ENCODE data around the gene CAB39L. TPM values are rescaled to one million over a fixed set of nuclear protein-coding genes. Genes with fewer than 3 reads are reported as not detected.

Gene CAB39L
- total RNA-seq, 3 donors from 2014 or later, result 8.5 to 87.2 (median 9.6) TPM

DNA sequence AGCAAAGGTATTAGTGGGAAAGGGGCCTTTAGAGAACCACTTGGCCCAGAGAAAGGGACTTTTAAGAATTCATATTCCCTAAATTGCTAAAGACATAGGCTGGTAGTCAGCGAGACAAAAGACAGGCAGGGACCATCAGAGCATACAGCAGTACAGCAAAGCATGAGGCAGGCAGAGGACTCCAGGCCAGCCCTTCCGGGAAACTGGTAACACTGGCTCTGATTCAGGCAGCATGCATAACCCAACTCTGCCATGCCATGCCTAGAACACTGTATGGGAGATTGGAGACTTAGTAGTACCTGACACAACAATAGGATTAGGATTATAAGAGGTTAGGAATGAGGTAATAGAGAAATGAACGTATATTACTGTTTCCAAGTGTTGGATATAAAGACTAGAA lies 34.9 kb downstream of the CAB39L start:
- Histone ChIP-seq H3K4me3 (no peak overlapping the region), H3K9me3 (no peaks in the 10 kb centered on the region), H3K36me3 (ENCODE audit: low read depth) (no peaks in the 10 kb centered on the region), H3K4me1 (ENCODE audit: low read depth) (no peaks in the 10 kb centered on the region)
- DNase-seq (no peak), ATAC-seq (no peak)
- intact Hi-C loops (cut with DNase I, micrococcal nuclease), result no loop called here
- TF ChIP-seq, protein P1, sequence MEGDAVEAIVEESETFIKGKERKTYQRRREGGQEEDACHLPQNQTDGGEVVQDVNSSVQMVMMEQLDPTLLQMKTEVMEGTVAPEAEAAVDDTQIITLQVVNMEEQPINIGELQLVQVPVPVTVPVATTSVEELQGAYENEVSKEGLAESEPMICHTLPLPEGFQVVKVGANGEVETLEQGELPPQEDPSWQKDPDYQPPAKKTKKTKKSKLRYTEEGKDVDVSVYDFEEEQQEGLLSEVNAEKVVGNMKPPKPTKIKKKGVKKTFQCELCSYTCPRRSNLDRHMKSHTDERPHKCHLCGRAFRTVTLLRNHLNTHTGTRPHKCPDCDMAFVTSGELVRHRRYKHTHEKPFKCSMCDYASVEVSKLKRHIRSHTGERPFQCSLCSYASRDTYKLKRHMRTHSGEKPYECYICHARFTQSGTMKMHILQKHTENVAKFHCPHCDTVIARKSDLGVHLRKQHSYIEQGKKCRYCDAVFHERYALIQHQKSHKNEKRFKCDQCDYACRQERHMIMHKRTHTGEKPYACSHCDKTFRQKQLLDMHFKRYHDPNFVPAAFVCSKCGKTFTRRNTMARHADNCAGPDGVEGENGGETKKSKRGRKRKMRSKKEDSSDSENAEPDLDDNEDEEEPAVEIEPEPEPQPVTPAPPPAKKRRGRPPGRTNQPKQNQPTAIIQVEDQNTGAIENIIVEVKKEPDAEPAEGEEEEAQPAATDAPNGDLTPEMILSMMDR (IDR thresholded peaks at IDR 0.05), result no peak

DNA sequence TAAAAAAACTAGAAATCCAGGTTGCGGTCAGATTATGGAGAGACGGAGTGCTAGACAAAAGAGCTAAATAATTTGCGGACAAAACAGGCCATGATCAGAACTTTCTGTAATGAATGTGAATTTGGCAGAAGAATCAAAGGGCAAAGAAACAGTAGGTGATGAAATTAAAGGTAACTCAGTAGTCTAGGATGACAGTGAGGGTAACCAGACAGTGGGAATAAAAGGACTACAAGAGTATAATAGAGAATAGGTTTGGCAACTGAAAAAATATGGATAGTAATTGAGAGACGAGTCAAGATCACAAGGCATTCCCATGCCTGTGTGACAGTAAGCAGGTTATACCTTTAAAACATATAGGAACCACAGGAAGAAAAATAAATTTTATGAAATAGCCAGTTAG lies 35.9 kb downstream of the CAB39L start:
- ATAC-seq, result no peak
- DNase-seq, result no peak
- TF ChIP-seq, protein P1 (IDR thresholded peaks at IDR 0.05), result no peak

DNA sequence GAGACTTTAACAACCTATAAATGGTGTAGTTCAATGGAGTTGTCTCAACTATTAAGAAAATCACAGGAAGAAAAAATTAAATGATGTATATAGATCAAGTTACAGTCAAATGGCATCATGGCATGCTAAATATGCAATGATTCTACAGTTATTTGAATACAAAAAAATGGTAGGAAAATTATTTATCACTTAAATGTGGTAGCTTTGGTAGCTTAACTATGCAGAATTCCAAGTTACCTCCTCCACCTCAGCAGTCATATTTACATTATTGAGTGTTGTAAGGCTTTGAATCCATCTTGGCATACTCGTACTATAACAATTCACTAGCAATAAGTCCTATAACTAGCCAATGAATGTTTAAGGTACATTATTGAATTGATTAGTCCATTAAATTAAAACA lies 36.8 kb downstream of the CAB39L start:
- Histone ChIP-seq H3K4me3 (no peak overlapping the region), H3K9me3 (no peaks in the 10 kb centered on the region), H3K36me3 (ENCODE audit: low read depth) (no peaks in the 10 kb centered on the region), H3K4me1 (ENCODE audit: low read depth) (no peaks in the 10 kb centered on the region)
- intact Hi-C loops (cut with DNase I, micrococcal nuclease), result no loop called here
- DNase-seq, result no peak
- no peak for ATAC-seq
- TF ChIP-seq, protein P1 (IDR thresholded peaks at IDR 0.05), result no peak

More for the DNA sequence above, 35.9 kb downstream of the CAB39L start:
- H3K9me3 ChIP-seq, result no peaks in the 10 kb centered on the region
- no peaks in the 10 kb centered on the region for H3K36me3 ChIP-seq (ENCODE audit: low read depth)
- no peaks in the 10 kb centered on the region for H3K4me1 ChIP-seq (ENCODE audit: low read depth)
- H3K4me3 ChIP-seq, result no peak overlapping the region
- intact Hi-C loops (cut with DNase I, micrococcal nuclease), result no loop called here

DNA sequence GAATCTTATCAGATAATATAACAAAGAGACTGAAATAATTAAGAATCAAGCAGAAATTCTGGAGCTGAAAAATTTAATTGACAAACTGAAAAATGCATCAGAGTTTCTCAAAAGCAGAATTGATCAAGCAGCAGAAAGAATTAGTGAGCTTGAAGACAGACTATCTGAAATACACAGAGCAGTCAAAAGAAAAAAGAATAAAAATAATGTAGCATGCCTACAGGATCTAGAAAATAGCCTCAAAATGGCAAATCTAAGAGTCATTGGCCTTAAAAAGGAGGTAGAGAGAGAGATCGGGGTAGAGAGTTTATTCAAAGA lies 39.2 kb downstream of the CAB39L start:
- DNase-seq, result no peak
- intact Hi-C loops (cut with DNase I, micrococcal nuclease), result no loop called here
- H3K36me3 ChIP-seq (ENCODE audit: low read depth), result no peaks in the 10 kb centered on the region
- ATAC-seq, result no peak
- no peaks in the 10 kb centered on the region for H3K9me3 ChIP-seq
- TF ChIP-seq, protein P1 (IDR thresholded peaks at IDR 0.05), result no peak
- H3K4me3 ChIP-seq, result no peak overlapping the region
- H3K4me1 ChIP-seq (ENCODE audit: low read depth), result peaks cover 5% of the 10 kb centered on the region

DNA sequence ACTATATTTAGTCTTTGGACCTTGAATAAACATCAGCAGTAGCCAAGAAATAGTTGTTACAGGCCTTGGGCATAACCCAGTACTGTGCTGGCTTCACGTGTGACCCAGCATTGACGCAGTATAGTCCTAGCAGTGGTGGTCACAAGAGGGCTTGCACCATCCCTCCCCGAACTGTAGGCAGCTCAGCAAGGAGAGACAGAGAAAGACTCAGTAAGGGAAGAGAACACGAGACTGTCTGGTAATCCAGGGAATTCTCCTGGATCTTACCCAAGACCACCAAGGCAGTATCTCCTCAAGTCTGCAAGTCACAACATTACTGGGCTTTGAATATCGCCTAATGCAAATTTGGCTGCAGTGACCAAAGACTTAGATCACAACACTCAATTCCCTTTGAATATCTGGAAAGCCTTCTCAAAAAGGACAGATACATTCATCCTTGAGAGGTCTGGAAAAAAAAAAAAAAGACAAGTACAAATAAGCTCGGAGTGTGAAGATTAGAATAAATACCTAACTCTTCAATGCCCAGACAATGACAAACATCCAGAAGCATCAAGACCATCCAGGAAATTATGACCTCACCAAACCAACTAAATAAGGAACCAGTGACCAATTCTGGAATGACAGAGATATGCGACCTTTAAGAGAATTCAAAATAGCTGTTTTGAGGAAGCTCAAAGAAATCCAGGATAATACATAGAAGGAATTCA lies 39.7 kb downstream of the CAB39L start:
- Histone ChIP-seq H3K9me3 (no peaks in the 10 kb centered on the region), H3K4me1 (ENCODE audit: low read depth) (peaks cover 5% of the 10 kb centered on the region), H3K36me3 (ENCODE audit: low read depth) (no peaks in the 10 kb centered on the region), H3K4me3 (no peak overlapping the region)
- TF ChIP-seq, protein P1 (IDR thresholded peaks at IDR 0.05), result no peak
- intact Hi-C loops (cut with DNase I, micrococcal nuclease), result no loop called here
- no peak for ATAC-seq
- DNase-seq, result no peak

Measured in mucosa of descending colon (tissue), 3 donors.